ENCODE measurements around the gene PTPN4. TPM values are rescaled to one million over a fixed set of nuclear protein-coding genes. Genes with fewer than 3 reads are reported as not detected.

The PTPN4 gene
- polyA plus RNA-seq, 1 donor from 2014 or later: 22.0 TPM

DNA sequence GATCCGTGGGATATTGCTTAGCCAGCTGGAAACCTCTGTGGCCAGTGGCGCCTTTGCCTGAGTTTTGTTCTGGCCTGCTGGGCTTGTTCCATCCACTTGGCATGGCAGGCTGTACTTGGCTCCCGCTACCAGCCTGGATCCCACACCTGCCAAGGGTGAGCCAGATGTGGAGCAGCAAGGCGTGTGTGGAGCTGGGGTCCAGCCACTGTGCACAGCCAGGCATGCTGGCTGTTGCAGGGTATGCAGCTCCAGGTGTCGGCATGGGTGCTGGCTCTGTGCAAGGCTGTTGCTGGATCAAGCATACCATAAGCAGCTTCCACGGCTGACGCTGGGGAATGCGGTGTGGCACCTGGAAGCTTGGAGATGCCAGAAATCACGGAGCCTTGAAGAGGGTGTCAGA lies 34.5 kb downstream of the PTPN4 start:
- Histone ChIP-seq H3F3A (ENCODE audit: insufficient read depth, low read length, poor library complexity, severe bottlenecking) (no peaks in the 10 kb centered on the region), H3K36me3 (ENCODE audit: insufficient read depth, low read length) (no peaks in the 10 kb centered on the region), H3K4me2 (ENCODE audit: low read length) (no peak overlapping the region), H3K9ac (ENCODE audit: low read length) (no peak overlapping the region), H3K79me2 (replicated peaks; ENCODE audit: insufficient read depth, low read length) (peaks cover 10% of the 10 kb centered on the region), H3K27ac (ENCODE audit: low read length) (no peak overlapping the region), H3K9me2 (ENCODE audit: insufficient read depth, low read length) (no peaks in the 10 kb centered on the region), H3K27me3 (ENCODE audit: insufficient read depth, low read depth, low read length) (no peaks in the 10 kb centered on the region), H4K20me1 (ENCODE audit: insufficient read depth) (no peaks in the 10 kb centered on the region), H3K4me3 (ENCODE audit: low read length) (no peak overlapping the region), H2AFZ (ENCODE audit: low read depth, low read length) (no peak overlapping the region), H3K9me3 (ENCODE audit: low read length) (peaks cover 5% of the 10 kb centered on the region)
- no peak for TF ChIP-seq RAD21 (conservative IDR thresholded peaks at IDR 0.05)
- TF ChIP-seq, protein P1, sequence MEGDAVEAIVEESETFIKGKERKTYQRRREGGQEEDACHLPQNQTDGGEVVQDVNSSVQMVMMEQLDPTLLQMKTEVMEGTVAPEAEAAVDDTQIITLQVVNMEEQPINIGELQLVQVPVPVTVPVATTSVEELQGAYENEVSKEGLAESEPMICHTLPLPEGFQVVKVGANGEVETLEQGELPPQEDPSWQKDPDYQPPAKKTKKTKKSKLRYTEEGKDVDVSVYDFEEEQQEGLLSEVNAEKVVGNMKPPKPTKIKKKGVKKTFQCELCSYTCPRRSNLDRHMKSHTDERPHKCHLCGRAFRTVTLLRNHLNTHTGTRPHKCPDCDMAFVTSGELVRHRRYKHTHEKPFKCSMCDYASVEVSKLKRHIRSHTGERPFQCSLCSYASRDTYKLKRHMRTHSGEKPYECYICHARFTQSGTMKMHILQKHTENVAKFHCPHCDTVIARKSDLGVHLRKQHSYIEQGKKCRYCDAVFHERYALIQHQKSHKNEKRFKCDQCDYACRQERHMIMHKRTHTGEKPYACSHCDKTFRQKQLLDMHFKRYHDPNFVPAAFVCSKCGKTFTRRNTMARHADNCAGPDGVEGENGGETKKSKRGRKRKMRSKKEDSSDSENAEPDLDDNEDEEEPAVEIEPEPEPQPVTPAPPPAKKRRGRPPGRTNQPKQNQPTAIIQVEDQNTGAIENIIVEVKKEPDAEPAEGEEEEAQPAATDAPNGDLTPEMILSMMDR (IDR thresholded peaks at IDR 0.05; ENCODE audit: poor library complexity, severe bottlenecking): no peak

DNA sequence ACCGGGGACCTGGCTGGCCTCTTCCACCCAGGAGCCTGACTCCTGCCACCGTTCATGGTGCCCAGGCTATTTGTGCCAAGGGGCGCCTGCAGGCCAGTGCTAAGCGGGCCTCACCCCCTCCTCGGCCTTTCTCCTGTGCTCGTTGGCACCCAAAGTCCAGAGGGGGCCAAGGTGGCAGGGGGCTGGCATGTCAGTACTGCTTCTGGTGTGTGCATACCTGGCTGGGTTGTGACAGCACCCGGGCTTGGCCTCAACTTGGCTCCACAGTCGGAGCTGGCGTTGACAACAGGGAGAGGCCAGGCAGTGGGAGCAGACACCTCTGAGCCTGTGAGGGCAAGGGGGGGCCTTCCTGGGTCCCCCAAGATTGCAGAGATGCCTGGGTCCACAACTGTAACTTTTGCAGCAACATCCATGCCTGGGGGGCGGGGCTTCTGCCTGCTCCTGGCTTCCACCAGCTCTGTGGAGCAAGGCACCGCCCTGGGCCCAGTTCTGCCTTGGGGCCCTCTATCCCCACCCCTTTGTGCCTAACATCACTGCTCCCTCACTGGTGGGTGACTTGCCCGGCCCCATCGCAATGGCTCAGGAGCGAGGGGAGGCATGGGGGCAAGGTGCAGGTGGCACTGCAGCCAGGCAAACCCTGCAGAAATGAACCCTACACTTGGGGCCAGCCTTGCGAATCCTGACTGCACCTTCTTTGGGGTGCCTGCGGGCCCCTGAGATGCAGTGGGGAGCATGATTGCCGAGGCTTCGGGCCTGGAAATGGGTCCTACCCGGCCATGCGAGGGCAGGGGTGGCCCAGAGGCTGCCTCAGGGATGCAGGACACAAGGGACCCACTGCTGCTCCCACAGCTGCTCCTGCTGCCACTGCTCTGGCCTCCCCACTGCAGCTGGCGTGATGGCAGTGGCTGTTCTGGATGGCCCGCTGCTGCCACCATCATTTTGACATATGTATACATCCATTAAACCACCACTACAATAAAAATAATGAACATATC lies 35.9 kb downstream of the PTPN4 start:
- H3K9me2 ChIP-seq (ENCODE audit: insufficient read depth, low read length): no peaks in the 10 kb centered on the region
- H3K36me3 ChIP-seq (ENCODE audit: insufficient read depth, low read length): no peaks in the 10 kb centered on the region
- H4K20me1 ChIP-seq (ENCODE audit: insufficient read depth): no peaks in the 10 kb centered on the region
- no peak overlapping the region for H3K9ac ChIP-seq (ENCODE audit: low read length)
- peaks cover 8% of the 10 kb centered on the region for H3K79me2 ChIP-seq (replicated peaks; ENCODE audit: insufficient read depth, low read length)
- H2AFZ ChIP-seq (ENCODE audit: low read depth, low read length): no peak overlapping the region
- no peak overlapping the region for H3K27ac ChIP-seq (ENCODE audit: low read length)
- peaks cover 3% of the 10 kb centered on the region for H3K9me3 ChIP-seq (ENCODE audit: low read length)
- no peak overlapping the region for H3K4me3 ChIP-seq (ENCODE audit: low read length)
- TF ChIP-seq SMC3 (conservative IDR thresholded peaks at IDR 0.05; ENCODE audit: poor library complexity): no peak
- TF ChIP-seq, protein P2, sequence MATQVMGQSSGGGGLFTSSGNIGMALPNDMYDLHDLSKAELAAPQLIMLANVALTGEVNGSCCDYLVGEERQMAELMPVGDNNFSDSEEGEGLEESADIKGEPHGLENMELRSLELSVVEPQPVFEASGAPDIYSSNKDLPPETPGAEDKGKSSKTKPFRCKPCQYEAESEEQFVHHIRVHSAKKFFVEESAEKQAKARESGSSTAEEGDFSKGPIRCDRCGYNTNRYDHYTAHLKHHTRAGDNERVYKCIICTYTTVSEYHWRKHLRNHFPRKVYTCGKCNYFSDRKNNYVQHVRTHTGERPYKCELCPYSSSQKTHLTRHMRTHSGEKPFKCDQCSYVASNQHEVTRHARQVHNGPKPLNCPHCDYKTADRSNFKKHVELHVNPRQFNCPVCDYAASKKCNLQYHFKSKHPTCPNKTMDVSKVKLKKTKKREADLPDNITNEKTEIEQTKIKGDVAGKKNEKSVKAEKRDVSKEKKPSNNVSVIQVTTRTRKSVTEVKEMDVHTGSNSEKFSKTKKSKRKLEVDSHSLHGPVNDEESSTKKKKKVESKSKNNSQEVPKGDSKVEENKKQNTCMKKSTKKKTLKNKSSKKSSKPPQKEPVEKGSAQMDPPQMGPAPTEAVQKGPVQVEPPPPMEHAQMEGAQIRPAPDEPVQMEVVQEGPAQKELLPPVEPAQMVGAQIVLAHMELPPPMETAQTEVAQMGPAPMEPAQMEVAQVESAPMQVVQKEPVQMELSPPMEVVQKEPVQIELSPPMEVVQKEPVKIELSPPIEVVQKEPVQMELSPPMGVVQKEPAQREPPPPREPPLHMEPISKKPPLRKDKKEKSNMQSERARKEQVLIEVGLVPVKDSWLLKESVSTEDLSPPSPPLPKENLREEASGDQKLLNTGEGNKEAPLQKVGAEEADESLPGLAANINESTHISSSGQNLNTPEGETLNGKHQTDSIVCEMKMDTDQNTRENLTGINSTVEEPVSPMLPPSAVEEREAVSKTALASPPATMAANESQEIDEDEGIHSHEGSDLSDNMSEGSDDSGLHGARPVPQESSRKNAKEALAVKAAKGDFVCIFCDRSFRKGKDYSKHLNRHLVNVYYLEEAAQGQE (IDR thresholded peaks at IDR 0.05; ENCODE audit: borderline replicate concordance): no peak
- TF ChIP-seq TAF1 (IDR thresholded peaks at IDR 0.05; ENCODE audit: low read depth): no peak
- no peak for TF ChIP-seq RAD21 (conservative IDR thresholded peaks at IDR 0.05)
- H3F3A ChIP-seq (ENCODE audit: insufficient read depth, low read length, poor library complexity, severe bottlenecking): no peaks in the 10 kb centered on the region
- H3K27me3 ChIP-seq (ENCODE audit: insufficient read depth, low read depth, low read length): no peaks in the 10 kb centered on the region
- H3K4me2 ChIP-seq (ENCODE audit: low read length): no peak overlapping the region

DNA sequence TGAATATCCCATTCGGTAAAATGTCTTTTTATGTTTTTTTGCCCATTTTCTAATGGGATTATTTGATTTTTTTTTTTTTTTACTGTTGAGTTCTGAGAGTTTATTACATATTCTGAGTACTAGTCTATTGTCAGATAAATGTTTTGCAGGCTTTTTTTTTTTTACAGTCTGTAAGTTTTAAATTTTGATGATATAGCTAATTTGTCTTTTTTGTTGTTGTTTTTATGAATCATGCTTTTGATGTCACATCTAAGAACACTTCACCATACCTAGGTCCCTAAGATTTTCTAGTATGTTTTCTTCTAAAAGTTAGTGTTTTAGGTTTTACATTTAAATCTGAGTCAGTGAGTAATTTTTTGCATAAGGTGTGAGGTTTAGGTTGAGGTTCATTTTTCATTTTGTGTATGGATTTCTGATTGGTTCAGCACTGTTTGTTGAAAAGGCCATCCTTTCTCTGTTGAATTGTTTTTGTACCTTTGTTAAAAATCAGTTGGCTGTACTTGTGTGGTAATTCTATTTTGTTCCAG lies 40.7 kb downstream of the PTPN4 start:
- Histone ChIP-seq H3K27ac (ENCODE audit: low read length) (no peak overlapping the region), H4K20me1 (ENCODE audit: insufficient read depth) (no peaks in the 10 kb centered on the region), H3K9me2 (ENCODE audit: insufficient read depth, low read length) (no peaks in the 10 kb centered on the region), H3K36me3 (ENCODE audit: insufficient read depth, low read length) (no peaks in the 10 kb centered on the region), H3K4me3 (ENCODE audit: low read length) (no peak overlapping the region), H2AFZ (ENCODE audit: low read depth, low read length) (no peak overlapping the region), H3K9ac (ENCODE audit: low read length) (no peak overlapping the region), H3F3A (ENCODE audit: insufficient read depth, low read length, poor library complexity, severe bottlenecking) (no peaks in the 10 kb centered on the region), H3K9me3 (ENCODE audit: low read length) (no peaks in the 10 kb centered on the region), H3K27me3 (ENCODE audit: insufficient read depth, low read depth, low read length) (no peaks in the 10 kb centered on the region), H3K79me2 (replicated peaks; ENCODE audit: insufficient read depth, low read length) (peaks cover 33% of the 10 kb centered on the region), H3K4me2 (ENCODE audit: low read length) (no peak overlapping the region)
- no peak for TF ChIP-seq SMC3 (conservative IDR thresholded peaks at IDR 0.05; ENCODE audit: poor library complexity)

Data from neural cell (in vitro differentiated cells).